HTERT RPE-1 (cell line): ENCODE data around the gene C4orf50.

ENCODE experiments used
- in situ Hi-C: fragments of 300-500 bp; cut with MboI; formaldehyde crosslinking; loops from 4 replicates; pipeline ENCODE4 v1.14.3; 2020; ENCODE audit warnings: low sequenced_read_pairs

The C4orf50 gene

DNA sequence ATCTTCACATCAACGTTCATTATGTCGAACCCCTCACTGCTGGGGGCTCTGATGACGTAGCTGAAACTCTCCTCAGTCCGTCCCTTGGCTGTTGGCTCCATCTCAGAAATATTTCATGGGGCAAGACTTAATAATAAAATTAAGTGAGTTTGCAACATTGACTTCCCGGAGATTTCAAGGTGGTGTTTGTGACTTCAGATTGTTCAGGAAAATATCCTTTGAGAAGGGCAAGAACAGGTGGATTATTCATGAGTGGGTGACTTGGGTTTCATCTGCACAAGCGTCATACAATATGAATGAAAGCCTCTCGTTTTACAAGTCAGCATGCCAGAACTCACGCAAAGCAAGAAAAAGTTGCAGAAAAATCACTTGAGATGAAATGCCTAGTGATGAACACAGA lies at the start of gene C4orf50:
C4orf50 (minus strand) TSS at position 101 of the 400 bp plus-strand sequence.
- in situ Hi-C loops = no loop called here

DNA sequence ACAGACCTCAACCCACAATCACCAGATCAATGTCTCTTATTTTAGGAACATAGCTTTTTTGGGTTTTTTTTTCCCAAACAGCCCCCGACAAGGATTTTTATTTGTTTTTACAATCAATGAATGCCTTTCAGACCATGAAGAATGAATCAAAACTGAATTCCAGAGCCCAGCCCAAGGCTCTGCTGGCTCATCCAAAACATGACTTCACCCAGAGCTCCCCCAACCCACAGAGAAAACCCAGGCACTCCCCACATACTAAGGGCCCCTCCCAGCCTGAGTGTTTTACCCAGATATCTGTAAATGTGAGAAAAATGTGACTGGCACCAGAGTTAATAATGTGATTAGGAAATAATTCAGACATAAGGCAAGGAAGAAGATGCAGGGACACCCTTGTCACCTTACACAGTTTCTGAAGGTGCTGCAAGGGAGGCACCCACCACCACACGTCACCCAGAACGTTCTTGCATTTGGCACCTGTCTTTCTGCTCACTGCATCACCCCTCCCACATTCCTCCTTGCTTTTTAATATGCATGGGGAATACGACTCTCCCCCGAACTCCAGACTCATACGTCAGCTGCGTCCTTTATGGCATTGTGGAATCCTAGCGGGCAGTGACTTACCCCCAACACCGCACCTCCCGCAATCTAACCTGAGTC lies 47.8 kb upstream of the C4orf50 start:
- in situ Hi-C loops = no loop called here

DNA sequence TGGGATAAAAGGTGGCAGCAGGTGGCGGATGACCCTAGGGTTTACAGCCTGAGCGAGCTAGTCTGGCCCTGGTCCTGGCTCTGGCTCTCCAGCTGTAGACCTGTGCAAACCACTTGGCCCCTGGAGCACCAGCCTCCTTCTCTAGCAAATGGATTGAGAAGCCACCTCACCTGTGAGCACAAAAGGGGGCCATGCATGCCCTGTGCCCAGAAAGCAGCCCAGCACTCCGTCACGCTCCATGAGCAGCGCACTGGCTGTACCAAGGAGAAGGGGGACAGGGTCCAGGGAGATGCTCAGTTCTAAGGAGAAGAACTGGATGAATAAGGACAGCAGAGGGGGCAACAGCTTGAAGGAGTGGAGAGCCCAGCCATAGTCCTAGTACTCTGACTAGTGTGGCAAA lies 46.9 kb upstream of the C4orf50 start:
- in situ Hi-C loops = no loop called here

DNA sequence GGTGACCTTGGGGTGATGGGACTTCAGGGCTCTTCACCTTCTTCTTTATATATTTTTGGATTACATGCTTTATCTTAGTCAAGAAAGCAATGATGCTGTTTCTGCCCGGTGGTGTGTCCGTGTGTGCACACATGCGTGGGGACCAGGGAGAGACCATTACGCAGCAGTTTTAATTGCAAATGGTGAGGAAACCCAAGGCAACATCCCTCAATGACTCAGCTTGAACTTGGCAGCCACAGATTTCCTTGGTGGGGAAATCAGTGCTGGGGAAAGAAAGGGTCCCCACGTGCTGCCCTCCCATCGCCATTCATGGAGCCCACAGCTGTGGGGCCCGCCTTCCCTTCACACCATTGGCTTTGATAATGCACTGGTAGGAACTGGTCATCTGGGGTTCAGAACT lies 46.2 kb upstream of the C4orf50 start:
- in situ Hi-C loops = no loop called here

DNA sequence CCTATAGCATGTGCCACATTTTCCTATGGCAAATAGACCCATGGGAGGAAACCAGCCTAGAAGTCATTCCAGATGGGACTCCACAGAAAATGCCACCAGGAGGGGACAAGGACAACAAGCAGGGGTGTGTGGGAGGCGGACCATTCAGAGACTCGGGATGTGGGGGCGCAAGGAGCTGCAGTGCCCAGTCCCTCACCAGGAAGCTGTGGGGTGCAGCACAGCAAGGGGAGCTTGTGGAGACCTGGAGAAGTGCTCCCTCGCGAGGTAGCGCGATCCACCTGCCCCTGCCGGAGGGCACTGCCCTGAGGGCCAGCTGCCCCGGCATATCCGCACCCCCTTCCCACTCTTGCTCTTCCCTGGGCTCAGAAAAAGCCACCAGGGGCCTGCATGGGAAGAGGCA lies 45.5 kb upstream of the C4orf50 start:
- in situ Hi-C loops = no loop called here

DNA sequence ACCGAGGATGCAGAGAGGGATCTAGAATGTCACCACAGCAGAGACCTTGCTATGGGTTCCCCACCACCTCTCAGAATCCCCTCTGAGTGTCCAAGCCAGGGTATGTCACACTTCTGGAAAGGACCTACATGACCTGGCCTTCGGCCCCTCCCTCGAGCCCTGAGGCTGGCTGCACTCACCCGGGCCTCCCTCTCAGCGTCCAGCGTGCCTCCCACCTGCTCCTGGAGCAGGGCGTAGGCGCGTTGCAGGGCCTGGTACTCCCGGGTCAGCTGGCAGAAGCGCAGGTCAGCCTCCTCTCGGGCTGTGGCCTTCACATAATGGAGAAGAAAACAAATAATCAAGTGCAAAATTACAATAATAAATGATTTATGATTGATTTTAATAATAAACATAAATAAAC lies 43.9 kb upstream of the C4orf50 start:
- in situ Hi-C loops = no loop called here

DNA sequence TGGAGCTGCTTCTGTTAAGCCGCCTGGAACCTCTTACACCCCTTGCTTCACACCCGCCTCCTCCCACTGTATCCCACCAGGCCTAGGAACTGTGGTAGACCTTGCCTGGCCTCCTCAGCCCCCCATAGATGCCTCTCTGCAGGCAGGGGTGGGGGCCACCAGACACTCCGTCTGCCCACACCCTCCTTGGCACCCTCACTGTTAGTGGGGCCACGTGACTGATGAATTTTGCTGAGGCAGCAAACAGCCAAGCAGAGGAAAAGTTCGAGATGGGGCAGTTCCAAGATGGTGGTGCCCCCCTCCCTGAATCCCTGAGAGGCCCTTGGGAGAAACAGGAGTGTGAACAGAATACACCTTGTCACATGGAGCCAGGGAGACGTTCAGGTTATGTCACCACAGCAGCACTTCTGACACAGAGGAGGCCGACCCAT lies 41.2 kb upstream of the C4orf50 start:
- in situ Hi-C loops = no loop called here

DNA sequence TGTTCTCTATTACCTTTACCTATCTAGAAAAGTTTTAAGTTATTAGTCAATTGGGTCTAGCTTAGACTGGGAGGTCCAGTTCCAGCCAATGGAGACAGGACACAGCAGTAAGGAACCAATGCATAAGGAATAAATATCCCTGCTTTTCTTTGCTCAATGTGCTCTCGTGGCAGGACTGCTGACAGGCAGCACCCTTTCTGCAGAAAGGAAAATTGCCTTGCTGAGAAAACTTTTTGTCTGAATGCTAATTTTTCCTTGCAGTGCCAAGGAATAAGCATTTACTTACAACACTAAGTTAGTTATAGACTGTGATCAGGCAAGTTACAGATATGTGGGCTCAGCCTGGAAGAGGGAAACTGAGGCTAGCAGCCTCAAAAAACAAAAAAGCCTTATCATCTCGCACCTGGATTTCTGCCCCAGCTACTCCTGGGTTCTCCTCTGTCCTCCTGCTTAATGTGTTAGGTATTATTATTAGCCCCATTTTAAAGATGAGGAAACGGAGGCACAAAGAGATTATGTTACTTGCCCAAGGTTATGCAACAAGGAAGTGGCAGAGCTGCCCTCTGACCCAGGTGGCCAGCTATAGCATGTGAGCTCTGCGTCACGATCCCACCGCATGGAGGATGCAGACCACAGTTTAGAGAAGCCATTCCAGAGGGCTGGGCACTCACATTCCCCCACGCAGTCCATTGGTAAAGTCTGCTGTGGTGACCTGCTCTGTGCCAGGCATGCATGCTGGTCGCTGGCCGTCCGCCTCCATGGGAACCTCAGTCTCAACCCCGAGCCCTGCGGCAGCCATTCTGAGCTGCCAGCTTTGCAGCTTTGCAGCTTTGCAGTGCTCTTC lies 40.5 kb upstream of the C4orf50 start:
- in situ Hi-C loops = no loop called here

DNA sequence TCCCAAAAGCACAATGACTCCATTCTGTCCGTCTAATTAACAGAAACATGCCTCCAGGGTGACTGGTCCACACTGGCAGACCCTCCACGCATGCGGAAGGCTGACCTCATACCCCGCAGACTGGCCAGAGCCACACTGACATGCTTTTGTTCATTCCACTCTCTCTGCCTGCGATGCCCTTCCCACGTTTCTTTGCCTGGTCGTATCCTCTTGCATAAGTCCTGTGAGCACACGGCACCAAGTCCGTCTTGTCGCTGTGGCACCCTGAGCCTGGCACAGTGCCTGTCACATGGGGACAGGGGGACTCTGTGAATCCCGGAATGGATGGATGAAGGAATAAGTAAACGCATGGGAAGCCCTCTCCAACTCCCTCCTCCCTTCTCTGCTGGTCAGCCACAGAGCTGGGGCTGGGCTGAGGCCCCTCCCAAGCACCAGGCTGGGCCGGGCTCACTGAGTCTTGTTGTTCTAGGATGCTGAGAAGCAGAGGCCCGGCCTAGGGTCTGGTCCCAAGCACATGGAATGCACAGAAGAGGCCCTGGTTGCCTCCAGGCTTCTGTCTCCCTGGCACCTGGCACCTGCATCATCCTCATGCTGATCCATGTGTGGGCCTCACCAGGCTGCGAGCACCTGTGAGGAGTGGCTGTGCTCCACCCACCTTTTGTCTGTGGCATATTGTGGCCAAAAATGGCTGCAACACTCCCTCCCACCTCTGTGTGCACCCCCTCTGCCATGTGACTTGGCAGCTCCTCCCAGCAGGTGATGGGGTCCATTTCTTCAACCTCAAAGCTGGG lies 38.9 kb upstream of the C4orf50 start:
- in situ Hi-C loops = no loop called here

DNA sequence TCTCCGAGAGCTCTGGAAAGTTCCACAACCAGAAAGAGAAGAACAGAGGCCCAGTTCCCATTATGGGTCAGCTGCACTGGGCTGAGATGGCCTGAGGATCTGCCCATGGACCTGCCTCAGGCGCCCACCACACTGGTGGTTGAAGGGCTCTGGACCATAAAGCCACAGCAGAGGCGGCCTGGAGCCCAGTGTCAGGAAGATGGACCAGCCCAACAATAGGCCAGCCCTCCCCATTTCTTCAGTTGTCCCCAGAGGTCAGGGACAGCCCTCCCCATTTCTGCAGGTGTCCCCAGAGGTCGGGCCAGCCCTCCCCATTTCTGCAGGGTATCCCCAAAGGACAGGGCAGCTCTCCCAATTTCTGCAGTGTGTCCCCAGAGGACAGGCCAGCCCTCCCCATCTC lies 37.2 kb upstream of the C4orf50 start:
- in situ Hi-C loops = no loop called here

DNA sequence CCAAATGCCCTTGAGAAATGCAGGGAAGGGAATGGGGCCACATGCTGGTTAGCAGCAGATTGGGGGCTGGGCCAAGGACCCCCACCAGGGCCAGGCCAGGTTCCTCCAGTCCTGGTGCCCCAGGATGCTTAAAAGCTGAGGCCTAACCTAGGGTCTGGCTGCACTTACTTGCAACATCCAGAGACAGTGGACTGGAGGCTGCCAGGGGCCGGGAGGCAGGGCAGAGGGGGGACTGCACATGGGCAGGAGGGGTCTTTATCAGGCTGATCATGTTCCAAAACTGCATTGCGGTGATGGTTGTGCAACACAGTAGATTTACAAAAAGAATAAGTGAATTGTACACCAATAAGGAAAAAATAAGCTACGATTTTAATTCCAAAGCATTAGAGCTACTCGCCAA lies 36.8 kb upstream of the C4orf50 start:
- in situ Hi-C loops = no loop called here

DNA sequence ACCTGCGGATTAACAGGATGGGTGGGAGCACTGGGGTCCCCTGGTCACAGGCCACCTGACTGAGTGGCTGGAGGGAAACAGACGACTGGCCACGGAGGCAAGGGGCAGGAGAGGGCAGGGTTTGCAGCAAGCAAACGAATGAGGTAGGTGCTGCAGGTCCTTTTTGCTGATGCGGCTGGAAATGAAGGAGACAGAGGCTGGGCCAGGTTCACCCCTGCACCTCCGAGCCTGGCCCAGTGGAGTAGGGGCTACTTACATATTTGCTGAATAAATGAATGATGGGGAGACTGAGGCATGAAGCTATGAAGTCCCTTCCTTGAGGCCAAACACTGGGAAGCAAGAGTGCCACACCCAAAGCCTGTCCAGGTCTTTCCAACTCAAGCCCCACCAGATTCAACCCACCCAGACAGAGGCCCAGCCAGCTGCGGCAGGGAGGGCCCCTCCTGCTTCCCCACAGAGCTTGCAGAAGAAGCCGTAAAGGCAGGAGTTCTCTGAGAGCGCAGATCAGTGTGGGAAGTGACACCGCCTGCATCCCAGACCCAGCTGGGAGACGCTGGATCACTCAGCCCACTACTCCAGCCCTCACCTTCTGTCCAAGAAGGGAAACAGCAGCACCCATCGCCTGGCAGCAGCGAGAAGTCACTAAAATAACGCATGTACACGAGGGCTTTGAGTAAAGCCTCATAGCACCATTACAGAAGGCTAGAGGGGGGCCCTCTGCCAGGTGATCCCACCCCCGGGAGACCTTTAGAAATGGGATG lies 36.1 kb upstream of the C4orf50 start:
- in situ Hi-C loops = no loop called here

DNA sequence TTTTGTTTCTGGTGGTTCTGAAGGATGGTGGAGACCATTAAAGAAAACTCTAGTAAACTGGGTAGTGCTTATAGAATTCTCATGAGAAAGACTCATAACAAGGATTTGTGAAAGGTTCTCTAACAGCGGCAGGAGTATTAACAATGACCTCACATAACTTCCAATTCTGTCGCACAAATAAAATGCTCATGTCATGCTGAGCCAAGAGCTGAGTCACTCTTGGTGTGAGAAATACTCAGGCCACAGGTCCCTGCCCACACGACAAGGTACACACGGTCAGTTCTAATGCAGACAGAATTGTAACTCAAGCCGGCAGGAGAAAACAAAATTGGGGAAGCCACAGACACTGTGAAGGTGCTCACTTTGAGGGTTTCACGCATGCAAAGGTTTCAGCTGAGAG lies 34.4 kb upstream of the C4orf50 start:
- in situ Hi-C loops = no loop called here

DNA sequence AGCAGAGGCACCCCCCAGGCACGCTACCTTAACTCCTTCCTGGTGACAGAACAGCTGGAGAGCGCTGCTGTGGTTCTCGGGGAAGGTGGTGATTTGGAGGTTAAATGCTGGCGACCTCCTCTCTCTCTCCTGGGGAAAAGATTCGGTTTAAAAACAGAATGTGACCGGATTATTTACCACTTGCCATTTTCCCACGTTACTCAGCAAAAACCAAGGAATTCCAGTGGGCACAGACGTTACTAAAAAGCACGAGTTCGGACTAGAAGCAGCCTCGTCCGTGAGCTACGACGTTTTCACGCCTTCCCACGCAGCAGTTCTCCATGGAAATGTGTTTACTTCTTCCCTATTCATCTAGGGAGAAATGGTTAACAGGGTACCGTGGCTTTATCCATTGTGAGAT lies 32.3 kb upstream of the C4orf50 start:
- in situ Hi-C loops = no loop called here

DNA sequence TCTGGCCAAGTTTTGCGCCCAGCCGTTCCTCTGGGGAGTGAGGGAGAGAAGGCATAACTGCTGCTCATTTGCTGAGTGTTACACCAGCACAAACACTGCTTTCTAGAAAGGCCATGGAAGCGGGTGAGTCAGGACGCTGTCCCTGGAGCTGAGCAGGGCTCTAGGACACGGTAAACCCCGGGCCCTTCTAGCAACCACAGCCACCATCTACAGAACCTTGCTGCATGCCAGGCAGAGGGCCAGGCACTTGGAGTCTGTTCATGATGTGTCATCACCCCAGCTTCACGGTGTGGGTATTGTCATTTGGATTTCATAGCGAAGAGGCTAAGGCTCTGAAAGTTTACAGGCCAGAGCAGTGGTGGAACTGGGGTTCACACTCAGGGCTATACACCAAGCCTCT lies 31.8 kb upstream of the C4orf50 start:
- in situ Hi-C loops = no loop called here

DNA sequence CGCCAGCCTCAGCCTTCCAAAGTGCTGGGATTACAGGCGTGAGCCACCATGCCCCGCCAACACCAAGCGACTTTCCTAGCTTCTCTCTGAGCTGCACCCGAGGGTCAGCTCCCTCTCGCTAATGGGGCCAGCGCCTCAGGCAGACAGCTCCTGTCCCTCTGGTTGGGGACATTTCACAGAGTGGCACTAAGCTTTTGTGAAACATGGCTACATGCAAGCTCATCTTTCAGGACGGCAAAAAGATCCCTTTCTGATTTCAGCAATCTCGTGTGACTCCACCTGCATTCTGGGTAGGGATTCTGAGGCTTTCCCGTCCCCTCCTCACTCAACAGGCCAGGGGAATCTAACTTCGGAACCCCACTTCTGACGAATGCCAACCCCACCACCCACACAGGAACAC lies 31.0 kb upstream of the C4orf50 start:
- in situ Hi-C loops = no loop called here

DNA sequence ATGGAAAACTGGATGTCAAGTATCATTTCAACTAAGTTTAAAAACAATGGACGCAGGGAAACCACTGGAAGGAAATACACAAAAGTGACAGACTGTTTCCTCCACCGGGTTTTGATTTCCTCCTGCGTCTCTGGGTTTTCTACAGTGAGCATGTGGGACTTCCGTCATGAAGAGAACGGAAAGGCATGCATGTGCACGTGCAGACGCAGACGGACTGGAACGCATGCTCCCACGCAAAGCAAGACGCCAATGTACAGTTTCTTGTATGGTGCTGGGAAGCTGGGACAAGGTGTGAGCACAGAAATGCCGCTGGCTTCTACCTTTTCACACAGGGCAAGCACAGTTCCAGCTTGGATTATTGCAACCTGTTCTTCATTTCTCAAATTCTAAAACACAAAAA lies 30.3 kb upstream of the C4orf50 start:
- in situ Hi-C loops = no loop called here

DNA sequence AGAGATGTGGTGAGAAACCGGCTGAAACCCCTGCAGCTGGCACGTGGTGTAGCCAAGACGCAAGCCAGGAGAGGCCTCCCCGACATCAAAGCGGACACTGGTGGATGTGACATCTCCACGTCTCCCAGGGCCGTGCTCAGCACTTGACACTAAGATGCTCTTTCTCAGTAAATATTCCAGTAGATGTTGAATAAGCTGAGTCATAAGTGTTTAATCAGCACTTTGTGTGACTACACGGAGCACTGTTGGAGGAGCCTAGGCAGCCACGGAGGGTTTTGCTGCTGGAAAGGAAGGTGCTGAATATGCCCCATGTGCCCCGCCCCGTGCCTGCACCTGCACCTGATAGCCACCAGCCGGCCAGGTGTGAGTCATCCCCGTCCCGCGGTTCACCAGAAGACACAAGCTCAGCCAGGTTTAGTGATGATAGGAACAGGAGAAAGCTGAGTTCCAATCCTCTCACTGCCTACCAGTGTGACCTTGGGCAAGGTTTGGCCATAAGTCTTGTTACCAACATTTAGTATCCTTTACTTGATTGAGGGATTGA lies 29.0 kb upstream of the C4orf50 start:
- in situ Hi-C loops = no loop called here

DNA sequence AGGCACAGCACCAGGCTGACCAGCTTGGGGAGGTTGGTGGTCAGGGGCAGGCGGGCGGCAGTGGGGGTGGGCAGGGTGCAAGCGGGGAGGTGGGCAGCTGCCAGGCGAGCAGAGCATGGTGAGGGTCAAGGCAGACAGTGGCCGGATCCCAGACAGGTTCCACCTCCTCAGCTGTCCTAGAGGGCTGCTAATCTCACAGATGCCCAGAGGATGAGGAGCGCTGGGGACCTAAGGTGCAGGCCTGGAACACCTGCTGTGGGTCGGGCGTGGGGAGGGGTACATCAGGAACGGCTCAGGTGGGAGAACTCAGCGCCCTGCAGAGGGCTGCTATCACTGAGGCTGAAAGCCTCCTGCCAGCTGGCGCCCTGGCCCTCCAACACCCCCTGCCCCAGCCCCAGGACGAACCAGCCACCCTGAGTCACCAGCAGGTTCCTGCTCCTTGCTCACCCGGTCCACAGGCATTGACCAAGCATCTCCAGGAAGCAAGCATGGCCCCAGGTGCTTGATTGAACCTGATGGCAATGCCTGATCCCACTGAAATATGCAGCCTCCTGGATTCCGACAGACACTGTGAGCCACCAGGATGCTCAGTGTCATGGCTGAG lies 28.4 kb upstream of the C4orf50 start:
- in situ Hi-C loops = no loop called here

DNA sequence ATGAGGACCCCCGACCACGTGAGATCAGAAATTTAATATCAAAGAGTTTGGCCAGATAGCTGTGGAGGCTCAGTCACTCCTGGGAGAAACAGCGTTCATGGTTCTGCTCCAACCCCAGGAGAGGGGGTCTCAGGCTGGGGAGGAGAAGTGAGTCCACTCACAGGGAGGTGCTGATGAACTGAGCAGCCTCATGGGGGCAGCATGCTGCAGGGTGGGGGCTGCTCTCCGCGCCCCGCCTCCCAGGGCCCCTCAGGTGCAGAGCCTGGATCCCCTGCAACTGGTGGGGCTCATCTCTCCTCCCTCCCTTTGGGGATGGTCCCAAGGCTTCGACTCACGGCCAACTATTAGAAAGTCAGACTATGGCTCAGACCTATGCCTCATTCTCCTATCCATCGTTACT lies 26.6 kb upstream of the C4orf50 start:
- in situ Hi-C loops = no loop called here
